ENCODE measurements around the gene ADGRG2. TPM values are rescaled to one million over a fixed set of nuclear protein-coding genes. Genes with fewer than 3 reads are reported as not detected.
A peak's percentile ranks its signal among the peaks of the same experiment; 100 is the strongest.
"Not testable (repeated sequence)": the region's sequence is repeated elsewhere in the genome, so short reads cannot be mapped to it uniquely, and the experiment has no call there.

ADGRG2 gene
- total and polyA plus RNA-seq, 4 donors: 4.5 to 5.9 (median 5.2) TPM

GRCh38 chrX:18995221-18995620 is 127.0 kb downstream of the ADGRG2 start:
- H3K27me3 ChIP-seq (ENCODE audit: control insufficient read depth, insufficient read depth, low read length): peaks cover 2% of the 10 kb centered on the region

DNA sequence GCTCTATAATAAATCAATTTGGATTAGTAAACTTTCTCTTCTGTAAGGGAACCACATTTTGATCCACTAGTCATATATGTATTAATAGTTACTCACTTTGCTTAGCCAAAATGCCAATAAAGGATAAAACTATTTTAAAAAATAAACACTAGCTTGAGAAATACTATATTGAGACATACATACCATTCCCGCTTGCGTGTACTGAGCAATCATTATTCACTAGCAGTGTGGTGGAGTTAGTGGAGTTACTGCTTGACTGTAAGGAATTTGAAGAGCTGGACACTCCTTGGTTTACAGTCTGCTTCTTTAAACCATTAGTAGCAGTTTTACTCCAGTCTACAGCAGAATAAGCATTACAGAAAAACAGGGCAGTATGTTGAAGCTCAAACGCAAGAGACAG is 127.6 kb downstream of the ADGRG2 start:
- no peak for DNase-seq (ENCODE audit: low read depth in 4 of 6, low spot score in 6 of 6)
- Histone ChIP-seq H3K4me1 (ENCODE audit: control insufficient read depth, insufficient read depth, low read length) (no peaks in the 10 kb centered on the region), H3K4me3 (ENCODE audit: low read depth, low read length) (no peak overlapping the region), H3K9me3 (ENCODE audit: control insufficient read depth, insufficient read depth, low read length) (no peaks in the 10 kb centered on the region), H3K27ac (ENCODE audit: low read depth, low read length) (no peak overlapping the region), H3K27me3 (ENCODE audit: control insufficient read depth, insufficient read depth, low read length) (peaks cover 2% of the 10 kb centered on the region), H3K36me3 (ENCODE audit: control insufficient read depth, insufficient read depth, low read length) (no peaks in the 10 kb centered on the region)
- WGBS (ENCODE audit: insufficient coverage): no CpG with 5 or more reads among the region's 3 CpGs

More at GRCh38 chrX:18995221-18995620, 127.0 kb downstream of the ADGRG2 start:
- DNase-seq (ENCODE audit: low read depth in 4 of 6, low spot score in 6 of 6): no peak
- Histone ChIP-seq H3K27ac (ENCODE audit: low read depth, low read length) (no peak overlapping the region), H3K9me3 (ENCODE audit: control insufficient read depth, insufficient read depth, low read length) (no peaks in the 10 kb centered on the region), H3K36me3 (ENCODE audit: control insufficient read depth, insufficient read depth, low read length) (no peaks in the 10 kb centered on the region), H3K4me3 (ENCODE audit: low read depth, low read length) (no peak overlapping the region), H3K4me1 (ENCODE audit: control insufficient read depth, insufficient read depth, low read length) (no peaks in the 10 kb centered on the region)
- WGBS (ENCODE audit: insufficient coverage): no CpG with 5 or more reads among the region's 3 CpGs

- WGBS (ENCODE audit: insufficient coverage): 88% methylated on average over 4 of the region's 7 CpGs
- H3K36me3 ChIP-seq (ENCODE audit: control insufficient read depth, insufficient read depth, low read length): no peaks in the 10 kb centered on the region
- no peaks in the 10 kb centered on the region for H3K4me1 ChIP-seq (ENCODE audit: control insufficient read depth, insufficient read depth, low read length)
- no peaks in the 10 kb centered on the region for H3K27me3 ChIP-seq (ENCODE audit: control insufficient read depth, insufficient read depth, low read length)
- H3K9me3 ChIP-seq (ENCODE audit: control insufficient read depth, insufficient read depth, low read length): no peaks in the 10 kb centered on the region
- H3K4me3 ChIP-seq (ENCODE audit: low read depth, low read length): no peak overlapping the region
- no peak for DNase-seq (ENCODE audit: low read depth in 4 of 6, low spot score in 6 of 6)
- H3K27ac ChIP-seq (ENCODE audit: low read depth, low read length): no peak overlapping the region
Observed at GRCh38 chrX:18992829-18993228, 129.4 kb downstream of the ADGRG2 start.

GRCh38 chrX:18985186-18985435 is 137.2 kb downstream of the ADGRG2 start:
- H3K4me3 ChIP-seq (ENCODE audit: low read depth, low read length): peak overlapping the region; percentile 74
- 53% methylated on average over 2 of the region's 4 CpGs for WGBS (ENCODE audit: insufficient coverage)
- peak in 1 of 6 donors; percentile 10 for DNase-seq (ENCODE audit: low read depth in 4 of 6, low spot score in 6 of 6)
- no peaks in the 10 kb centered on the region for H3K36me3 ChIP-seq (ENCODE audit: control insufficient read depth, insufficient read depth, low read length)
- no peaks in the 10 kb centered on the region for H3K4me1 ChIP-seq (ENCODE audit: control insufficient read depth, insufficient read depth, low read length)
- H3K27ac ChIP-seq (ENCODE audit: low read depth, low read length): peak overlapping the region; percentile 79
- no peaks in the 10 kb centered on the region for H3K9me3 ChIP-seq (ENCODE audit: control insufficient read depth, insufficient read depth, low read length)
- peaks cover 2% of the 10 kb centered on the region for H3K27me3 ChIP-seq (ENCODE audit: control insufficient read depth, insufficient read depth, low read length)

DNA sequence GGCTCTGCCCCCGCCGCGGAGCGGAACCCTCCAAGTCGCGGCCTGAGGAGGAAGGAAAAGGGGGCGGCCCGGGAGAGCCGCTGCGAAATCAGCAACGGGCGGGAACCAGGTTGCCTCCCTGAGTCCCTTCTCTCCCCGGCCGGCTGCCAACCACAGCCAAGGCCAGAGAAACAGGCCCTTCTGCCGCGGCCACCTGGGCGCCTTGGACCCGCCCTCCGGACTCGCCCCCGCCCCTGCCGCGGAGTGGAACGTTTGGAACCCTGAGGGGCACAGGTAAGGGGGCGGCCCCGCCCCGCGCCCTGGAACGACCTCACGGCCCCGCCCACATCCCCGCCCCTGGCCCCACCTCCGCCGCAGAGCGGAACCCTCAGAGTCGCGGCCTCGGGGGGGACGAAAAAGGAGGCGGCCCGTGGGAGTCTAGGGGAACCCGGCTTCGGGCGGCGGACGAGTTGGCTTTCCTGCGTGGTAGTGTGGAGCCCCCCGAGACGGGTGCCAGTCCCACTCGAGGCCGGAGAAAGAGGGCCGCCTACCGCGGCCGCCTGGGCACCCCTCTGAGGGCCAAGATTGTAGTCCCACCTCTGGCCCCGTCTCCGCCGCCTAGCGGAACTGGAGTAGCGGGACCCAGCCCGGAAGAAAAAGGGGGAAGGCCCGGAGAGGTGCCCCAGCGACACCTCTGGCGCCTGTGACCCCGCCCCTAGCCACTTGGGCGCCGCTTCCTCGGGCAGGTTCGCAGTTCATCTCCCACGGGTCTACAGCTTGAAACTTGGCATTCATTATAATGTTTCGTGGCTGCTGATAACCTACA is 137.7 kb downstream of the ADGRG2 start:
- DNase-seq (ENCODE audit: low read depth in 4 of 6, low spot score in 6 of 6): peak; percentile 26 to 87 (median 44)
- 17% methylated on average over 71 of the region's 71 CpGs for WGBS (ENCODE audit: insufficient coverage)
- H3K36me3 ChIP-seq (ENCODE audit: control insufficient read depth, insufficient read depth, low read length): no peaks in the 10 kb centered on the region
- H3K27ac ChIP-seq (ENCODE audit: low read depth, low read length): peak overlapping the region; percentile 79
- H3K27me3 ChIP-seq (ENCODE audit: control insufficient read depth, insufficient read depth, low read length): peaks cover 2% of the 10 kb centered on the region
- no peaks in the 10 kb centered on the region for H3K4me1 ChIP-seq (ENCODE audit: control insufficient read depth, insufficient read depth, low read length)
- peak overlapping the region; percentile 74 for H3K4me3 ChIP-seq (ENCODE audit: low read depth, low read length)
- H3K9me3 ChIP-seq (ENCODE audit: control insufficient read depth, insufficient read depth, low read length): no peaks in the 10 kb centered on the region

DNA sequence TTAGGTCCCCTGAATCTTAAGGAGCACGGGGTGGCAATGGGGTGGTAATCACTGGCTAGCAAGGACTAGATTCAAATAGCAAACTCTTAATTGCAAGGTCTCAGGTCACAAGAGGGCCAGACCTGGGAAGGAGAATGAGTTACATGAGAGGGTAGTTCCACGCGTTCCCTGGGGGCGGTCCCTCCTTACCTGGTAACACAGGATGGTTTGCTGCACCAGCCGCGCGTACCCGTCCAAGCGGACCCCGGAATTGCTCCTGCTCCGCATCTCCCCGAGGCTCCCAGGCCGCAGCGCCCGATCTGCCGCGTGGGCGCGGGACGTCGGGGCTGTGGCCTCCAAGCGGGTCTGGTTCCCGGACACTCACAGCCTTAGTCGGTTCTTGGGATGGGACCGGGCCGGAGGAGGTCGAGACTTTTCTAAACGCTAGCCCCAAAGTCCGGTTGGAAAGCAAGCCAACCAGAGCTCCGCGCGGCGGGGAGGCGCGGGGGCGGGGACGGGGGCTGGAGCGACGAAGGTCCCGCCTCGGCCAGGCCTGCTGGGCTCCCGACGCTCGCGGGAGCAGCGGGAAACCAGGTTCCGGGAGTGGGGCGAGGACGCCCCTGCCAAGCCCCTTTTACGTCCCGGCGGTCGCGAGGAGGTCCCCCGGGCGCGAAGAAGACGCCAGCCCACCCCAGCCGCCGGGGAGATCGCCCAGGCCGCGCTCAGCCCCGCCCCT is 138.4 kb downstream of the ADGRG2 start, which contains the start of gene PHKA2:
TSS of gene PHKA2 (minus strand) at position 449 of the 715 bp plus-strand sequence. CDS start at position 267, 182 bp downstream.
- no peaks in the 10 kb centered on the region for H3K4me1 ChIP-seq (ENCODE audit: control insufficient read depth, insufficient read depth, low read length)
- no peaks in the 10 kb centered on the region for H3K36me3 ChIP-seq (ENCODE audit: control insufficient read depth, insufficient read depth, low read length)
- H3K27ac ChIP-seq (ENCODE audit: low read depth, low read length): peak within 1 kb of the TSS; percentile 79
- peak within 1 kb of the TSS; percentile 74 for H3K4me3 ChIP-seq (ENCODE audit: low read depth, low read length)
- DNase-seq (ENCODE audit: low read depth in 4 of 6, low spot score in 6 of 6): peak in 2 of 6 donors; percentile 12 to 68
- H3K9me3 ChIP-seq (ENCODE audit: control insufficient read depth, insufficient read depth, low read length): no peaks in the 10 kb centered on the region
- peaks cover 2% of the 10 kb centered on the region for H3K27me3 ChIP-seq (ENCODE audit: control insufficient read depth, insufficient read depth, low read length)
- 10% methylated on average over 64 of the region's 64 CpGs for WGBS (ENCODE audit: insufficient coverage)

DNA sequence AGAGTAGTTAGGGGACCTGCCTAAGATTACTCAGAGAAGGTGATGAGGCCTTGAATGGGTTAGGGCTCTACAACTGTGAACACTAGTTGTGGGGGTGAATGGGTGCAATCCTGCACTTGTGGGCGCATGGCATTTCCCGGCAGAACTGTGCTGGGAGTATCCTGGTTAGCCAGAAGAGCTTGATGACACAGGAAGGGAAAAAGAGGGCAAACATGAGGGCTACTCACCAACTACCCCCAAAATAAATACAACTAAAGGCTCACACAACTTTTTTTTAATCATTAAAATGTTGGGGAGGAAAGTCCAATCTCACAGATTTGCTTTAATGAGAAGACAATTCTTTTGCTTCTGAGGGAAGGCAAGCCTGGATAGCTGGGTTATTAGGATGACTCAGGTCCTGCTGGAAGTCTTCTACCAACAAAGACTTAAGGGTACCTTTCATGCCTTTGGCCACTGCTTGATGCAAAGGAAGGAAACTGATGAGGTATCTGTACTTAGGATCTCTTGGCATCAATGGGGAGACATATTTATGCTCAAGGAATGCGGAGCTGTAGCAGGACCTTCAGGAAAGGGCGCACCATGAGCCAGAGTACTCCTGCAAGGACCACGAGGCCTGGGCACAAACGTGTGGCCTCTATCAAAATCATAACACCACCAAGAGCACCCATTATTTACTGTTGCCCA is 141.0 kb downstream of the ADGRG2 start:
- Histone ChIP-seq H3K27me3 (ENCODE audit: control insufficient read depth, insufficient read depth, low read length) (peaks cover 2% of the 10 kb centered on the region), H3K36me3 (ENCODE audit: control insufficient read depth, insufficient read depth, low read length) (no peaks in the 10 kb centered on the region), H3K27ac (ENCODE audit: low read depth, low read length) (no peak overlapping the region), H3K4me1 (ENCODE audit: control insufficient read depth, insufficient read depth, low read length) (no peaks in the 10 kb centered on the region), H3K9me3 (ENCODE audit: control insufficient read depth, insufficient read depth, low read length) (no peaks in the 10 kb centered on the region), H3K4me3 (ENCODE audit: low read depth, low read length) (no peak overlapping the region)
- DNase-seq (ENCODE audit: low read depth in 4 of 6, low spot score in 6 of 6): no peak
- 88% methylated on average over 4 of the region's 6 CpGs for WGBS (ENCODE audit: insufficient coverage)

DNA sequence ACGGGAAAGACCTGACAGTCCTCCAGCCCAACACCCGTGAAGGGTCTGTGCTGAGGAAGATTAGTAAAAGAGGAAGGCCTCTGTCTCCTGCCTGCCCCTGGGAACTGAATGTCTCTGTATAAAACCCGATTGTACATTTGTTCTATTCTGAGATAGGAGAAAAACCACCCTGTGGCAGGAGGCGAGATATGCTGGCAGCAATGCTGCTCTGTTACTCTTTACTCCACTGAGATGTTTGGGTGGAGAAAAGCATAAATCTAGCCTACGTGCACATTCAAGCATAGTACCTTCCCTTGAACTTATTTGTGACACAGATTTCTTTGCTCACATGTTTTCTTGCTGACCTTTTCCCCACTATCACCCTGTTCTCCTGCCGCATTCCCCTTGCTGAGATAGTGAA is 142.0 kb downstream of the ADGRG2 start:
- H3K36me3 ChIP-seq (ENCODE audit: control insufficient read depth, insufficient read depth, low read length); H3K27ac ChIP-seq (ENCODE audit: low read depth, low read length); H3K4me1 ChIP-seq (ENCODE audit: control insufficient read depth, insufficient read depth, low read length); H3K9me3 ChIP-seq (ENCODE audit: control insufficient read depth, insufficient read depth, low read length); H3K27me3 ChIP-seq (ENCODE audit: control insufficient read depth, insufficient read depth, low read length); H3K4me3 ChIP-seq (ENCODE audit: low read depth, low read length); DNase-seq (ENCODE audit: low read depth in 4 of 6, low spot score in 6 of 6): not testable (repeated sequence)
- WGBS (ENCODE audit: insufficient coverage): 71% methylated on average over 2 of the region's 6 CpGs

DNA sequence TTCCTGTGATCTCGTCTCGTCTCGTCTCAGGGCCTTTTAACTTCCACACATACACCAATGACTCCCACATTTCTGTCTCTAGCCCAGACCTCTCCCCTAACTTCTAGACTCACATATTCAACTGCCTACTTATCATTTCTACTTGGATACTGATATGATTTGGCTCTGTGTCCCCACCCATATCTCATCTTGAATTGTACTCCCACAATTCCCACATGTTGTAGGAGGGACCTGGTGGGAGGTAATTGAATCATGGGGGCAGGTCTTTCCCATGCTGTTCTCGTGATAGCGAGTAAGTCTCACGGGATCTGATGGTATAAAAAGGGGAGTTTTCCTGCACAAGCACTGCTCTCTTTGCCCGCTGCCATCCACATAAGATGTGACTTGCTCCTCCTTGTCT is 147.3 kb downstream of the ADGRG2 start:
- Histone ChIP-seq H3K4me3 (ENCODE audit: low read depth, low read length) (no peak overlapping the region), H3K27me3 (ENCODE audit: control insufficient read depth, insufficient read depth, low read length) (no peaks in the 10 kb centered on the region), H3K4me1 (ENCODE audit: control insufficient read depth, insufficient read depth, low read length) (no peaks in the 10 kb centered on the region), H3K27ac (ENCODE audit: low read depth, low read length) (no peak overlapping the region), H3K36me3 (ENCODE audit: control insufficient read depth, insufficient read depth, low read length) (no peaks in the 10 kb centered on the region), H3K9me3 (ENCODE audit: control insufficient read depth, insufficient read depth, low read length) (no peaks in the 10 kb centered on the region)
- 90% methylated on average over 4 of the region's 7 CpGs for WGBS (ENCODE audit: insufficient coverage)
- no peak for DNase-seq (ENCODE audit: low read depth in 4 of 6, low spot score in 6 of 6)

Measured in spinal cord (tissue), 10 donors.